GM18498 (cell line): ENCODE data around the gene ARNT2.

Experiments
- ATAC-seq: cut with Tn5 transposase; IDR thresholded peaks from one replicate; pipeline ENCODE4 v1.9.1; 2021; ENCODE audit warnings: mild to moderate bottlenecking, moderate library complexity; ENCODE audit not compliant: unreplicated experiment

The ARNT2 gene

GRCh38 chr15:80462836-80463512 is 58.8 kb downstream of the ARNT2 start:
- no peak for ATAC-seq

- ATAC-seq, result no peak
These were observed 60.9 kb downstream of the ARNT2 start for GRCh38 chr15:80464951-80465625.

DNA sequence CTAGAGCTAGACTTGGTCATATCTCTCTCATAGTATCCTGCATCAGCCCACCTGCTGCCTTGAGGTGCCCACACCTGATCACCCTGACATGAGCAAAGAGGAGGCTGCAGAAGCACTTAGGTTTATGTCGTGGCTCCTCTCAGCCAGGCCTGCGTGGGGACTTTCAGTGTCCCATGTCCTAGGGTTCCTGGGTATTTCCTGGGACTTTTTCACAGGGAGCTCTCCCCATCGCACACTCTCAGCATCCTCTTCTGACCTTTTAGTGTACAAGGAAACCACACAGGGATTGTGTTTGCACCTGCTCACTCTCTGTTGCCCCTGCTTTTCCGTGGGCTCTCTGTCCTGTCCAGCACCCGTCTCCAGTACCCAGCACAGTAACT is 61.4 kb downstream of the ARNT2 start:
- no peak for ATAC-seq

- no peak for ATAC-seq
These were observed 62.4 kb downstream of the ARNT2 start for GRCh38 chr15:80466543-80466942.

DNA sequence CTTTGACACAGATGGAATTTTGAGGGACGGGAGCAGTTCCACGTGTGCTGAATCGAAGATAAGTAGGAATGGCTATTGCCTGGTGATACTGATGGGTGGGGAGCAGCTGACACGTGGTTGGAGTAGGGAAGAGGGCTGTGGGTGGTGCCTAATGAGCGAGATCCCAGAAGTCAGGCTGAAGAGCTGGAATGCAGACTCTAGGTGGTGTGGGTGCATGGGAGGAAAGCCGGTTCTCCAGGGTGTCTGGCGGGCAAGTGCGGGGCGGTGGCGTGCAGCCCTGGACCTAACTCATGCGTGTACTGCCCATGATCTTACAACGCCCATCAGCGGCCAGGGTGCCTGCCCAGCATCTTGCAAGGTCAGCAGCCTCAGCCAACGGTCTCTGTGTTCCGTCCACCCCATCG is 63.1 kb downstream of the ARNT2 start:
- no peak for ATAC-seq

DNA sequence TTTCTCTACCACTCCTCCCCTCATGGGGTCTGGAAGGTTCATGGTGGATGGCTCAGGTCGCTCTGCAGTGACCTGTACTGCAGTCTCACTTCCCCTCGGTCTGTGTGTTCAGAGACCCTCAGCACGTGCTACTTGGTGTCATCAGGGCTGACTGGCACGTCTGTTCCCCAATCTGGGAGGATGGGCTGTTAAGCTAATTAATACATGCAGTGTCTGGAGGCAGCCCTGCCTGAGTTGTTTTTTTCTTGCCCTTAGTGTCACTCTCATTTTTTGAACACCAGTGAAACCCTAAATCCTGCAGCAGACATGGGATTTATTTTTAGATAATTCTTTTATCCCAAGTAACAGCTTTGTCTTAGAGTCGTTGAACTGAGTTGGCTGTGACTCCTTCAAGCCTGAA is 64.6 kb downstream of the ARNT2 start:
- ATAC-seq, result no peak

GRCh38 chr15:80471881-80472280 is 67.7 kb downstream of the ARNT2 start:
- no peak for ATAC-seq

DNA sequence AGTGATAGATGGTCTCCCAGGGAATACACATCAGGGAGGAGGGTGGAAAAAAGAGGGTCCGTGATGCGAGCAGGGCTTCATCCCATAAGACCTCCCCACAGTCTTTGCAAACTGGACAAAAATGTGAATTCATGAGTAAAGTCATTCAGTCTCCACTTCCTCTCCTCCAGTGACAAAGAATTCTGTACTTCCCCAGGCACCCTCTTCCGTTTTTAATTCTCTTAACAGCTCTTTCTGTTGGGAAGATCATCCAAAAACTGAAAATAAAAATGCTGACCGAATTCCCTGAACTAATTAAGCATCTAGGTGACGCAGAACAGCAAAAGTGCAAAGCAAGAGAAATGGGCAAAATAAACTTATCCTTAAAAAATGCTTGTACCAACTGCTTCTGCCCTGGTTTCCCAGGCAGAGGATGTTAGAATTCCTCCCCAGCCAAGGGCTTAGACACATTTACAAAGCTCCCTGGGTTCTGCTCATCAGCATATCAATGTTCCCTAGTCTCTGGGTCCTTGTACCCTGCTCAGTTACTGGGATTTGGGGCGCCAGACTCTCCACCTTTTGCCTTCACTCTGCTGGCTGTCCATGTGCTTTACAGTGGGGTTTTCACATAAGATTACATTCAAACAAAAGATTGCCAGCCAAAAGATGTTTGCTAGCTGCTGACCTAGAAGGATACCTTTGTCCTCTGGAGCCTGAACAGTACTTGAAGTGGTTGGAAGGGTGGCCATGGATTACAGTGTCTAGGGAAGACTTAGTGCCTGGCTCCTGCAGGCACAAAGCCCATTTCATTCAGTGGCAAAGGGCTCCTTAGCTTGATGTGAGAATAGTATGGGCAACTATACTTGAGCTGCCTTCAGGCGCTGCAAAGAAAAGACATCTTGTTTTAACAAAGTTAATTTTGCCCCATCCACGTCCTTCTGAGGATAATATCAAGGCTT is 69.4 kb downstream of the ARNT2 start:
- no peak for ATAC-seq

- ATAC-seq, result no peak
These were observed 70.3 kb downstream of the ARNT2 start for GRCh38 chr15:80474224-80475215.

GRCh38 chr15:80475572-80475971 is 71.4 kb downstream of the ARNT2 start:
- no peak for ATAC-seq

GRCh38 chr15:80476036-80476435 is 71.9 kb downstream of the ARNT2 start:
- ATAC-seq, result no peak

GRCh38 chr15:80478075-80478474 is 73.9 kb downstream of the ARNT2 start:
- no peak for ATAC-seq

DNA sequence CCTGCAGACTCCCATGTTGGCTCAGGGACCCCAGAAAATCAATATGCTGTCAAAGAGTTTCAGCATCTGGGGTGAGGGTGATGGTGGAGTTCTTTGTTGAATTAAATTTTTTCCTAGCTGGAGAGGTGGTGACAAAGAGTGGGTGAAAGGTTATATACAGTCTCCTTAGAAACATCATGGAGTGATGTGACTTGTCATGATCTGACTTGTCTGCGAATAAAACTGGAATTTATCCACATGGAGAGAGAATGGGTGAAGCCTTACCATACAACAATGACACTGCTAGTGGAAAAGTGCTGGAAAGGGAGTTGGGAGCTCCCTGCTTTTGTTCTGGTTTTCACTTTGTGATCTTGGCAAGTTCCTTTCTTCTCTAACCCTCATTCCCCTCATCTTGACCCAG is 75.0 kb downstream of the ARNT2 start:
- no peak for ATAC-seq

GRCh38 chr15:80480171-80480811 is 76.1 kb downstream of the ARNT2 start:
- no peak for ATAC-seq

GRCh38 chr15:80480909-80481308 is 76.7 kb downstream of the ARNT2 start:
- ATAC-seq, result no peak

DNA sequence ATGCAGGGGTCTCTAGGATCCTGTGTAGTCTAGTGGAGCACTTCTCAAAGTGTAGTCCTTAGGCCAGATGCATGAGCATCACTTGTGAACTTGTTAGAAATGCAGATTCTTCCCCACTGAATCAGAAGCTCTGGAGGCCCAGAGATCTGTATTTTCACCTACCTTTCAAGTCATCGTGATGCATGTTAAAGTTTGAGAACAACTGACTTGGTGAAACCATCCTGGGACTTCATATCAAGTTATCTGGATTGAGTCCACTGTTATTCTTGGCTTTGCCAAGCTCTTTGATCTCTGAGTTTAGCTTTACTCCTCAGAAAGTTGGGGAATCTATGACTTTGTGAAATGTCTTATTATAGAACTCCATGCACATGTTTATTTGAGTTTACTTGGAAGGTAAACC is 78.5 kb downstream of the ARNT2 start:
- ATAC-seq, result no peak

DNA sequence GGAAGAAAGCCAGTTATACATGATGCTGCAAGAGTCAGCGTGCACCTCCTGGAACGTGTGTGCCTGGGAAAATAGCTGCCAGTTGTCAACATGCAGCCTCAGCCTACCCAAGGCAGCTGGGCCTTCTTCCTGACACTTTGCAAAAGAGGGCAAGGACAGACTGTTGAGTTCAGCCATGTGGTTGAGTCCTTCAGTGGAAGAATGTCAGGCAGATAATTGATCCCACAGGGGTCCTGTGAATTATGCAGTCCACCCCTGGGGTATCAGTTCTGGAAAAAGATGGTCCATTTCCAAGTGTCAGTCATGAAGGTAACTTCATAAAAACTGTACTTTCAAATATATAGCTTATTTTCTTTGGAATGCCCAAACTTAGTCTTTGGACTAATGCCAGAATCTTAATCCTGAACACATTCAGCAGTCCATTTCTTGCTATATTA is 79.6 kb downstream of the ARNT2 start:
- ATAC-seq, result no peak

DNA sequence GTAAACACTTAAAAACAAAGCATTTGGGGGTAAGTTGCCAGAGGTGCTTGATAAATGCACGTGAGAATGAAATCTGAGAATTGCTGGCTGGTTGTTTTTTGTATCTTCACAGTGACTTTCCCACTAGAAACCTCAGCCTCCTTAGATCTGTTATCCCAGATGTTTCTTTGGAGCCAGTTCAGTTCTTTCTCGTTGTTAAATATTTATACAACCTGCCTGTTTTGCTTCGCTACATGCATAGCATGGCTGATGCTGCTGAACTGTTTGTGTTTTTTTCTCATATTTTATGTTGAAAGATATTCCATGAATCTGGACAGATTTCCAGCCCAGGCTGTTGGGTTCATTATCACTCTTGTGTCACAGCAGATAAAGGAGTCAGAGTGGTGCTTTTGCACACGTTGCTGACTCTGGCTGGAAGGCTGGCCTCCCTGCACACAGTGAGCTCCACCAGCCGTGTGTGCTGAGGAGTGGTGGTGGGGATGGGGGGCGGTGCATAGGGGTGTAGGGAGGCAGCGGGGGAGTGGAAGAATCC is 80.2 kb downstream of the ARNT2 start:
- no peak for ATAC-seq

DNA sequence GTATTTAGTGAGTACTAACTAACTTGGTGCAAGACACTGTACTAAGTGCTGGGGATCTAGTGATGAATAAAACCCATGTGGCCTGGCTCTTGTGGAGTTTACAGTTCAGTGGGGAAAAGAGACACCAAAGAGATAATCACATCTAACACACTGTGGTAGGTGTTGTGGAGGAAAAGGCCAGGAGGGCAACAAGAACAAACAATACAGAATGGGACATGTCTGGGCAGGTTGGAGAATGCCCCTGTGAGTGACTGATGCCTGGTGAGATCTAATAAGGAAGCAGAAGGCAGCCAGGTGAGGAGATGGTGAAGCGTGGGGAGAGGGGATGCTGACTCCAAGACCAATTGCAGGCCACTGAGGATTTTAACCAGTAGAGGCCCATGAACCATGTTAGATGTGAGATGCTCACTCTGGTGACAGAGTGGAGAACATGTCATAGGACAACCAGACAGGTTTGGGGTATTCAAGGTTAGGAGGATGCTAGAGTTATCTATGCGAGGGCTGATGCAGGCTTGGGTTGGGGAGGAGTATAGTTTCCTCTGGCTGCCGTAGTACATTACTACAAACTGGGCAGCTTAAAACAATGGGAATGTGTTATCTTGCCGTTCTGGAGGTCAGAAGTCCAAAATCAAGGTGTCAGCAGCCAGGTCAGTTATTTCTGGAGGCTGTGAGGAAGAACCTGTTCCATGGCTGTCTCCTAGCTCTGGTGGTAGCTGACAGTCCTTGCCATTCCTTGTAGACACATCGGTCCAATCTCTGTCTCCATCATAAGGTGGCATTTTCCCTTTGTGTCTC is 81.4 kb downstream of the ARNT2 start:
- ATAC-seq, result no peak
